AG04450 (cell line): ENCODE data around the gene TWF1. TPM values are rescaled to one million over a fixed set of nuclear protein-coding genes. Genes with fewer than 3 reads are reported as not detected.

Experiments
- CTCF ChIA-PET: fragments of 300-600, 350-600 bp; formaldehyde crosslinking; extraction: SDS; loops from one replicate; lab custom pipeline; 2022; ENCODE audit warnings: antibody characterized with exemption, inconsistent platforms; lab: Charles Lee
- POLR2A ChIA-PET: fragments of 350-600 bp; formaldehyde crosslinking; extraction: SDS; loops from one replicate; lab custom pipeline; 2021; ENCODE audit warnings: antibody characterized with exemption, inconsistent platforms; lab: Yijun Ruan, JAX
- DNase-seq: peaks from one replicate; pipeline ENCODE4 v3.0.0-alpha.2; 2011; ENCODE audit warnings: low read depth, low spot score
- H3K27ac ChIP-seq: one replicate; pipeline ENCODE4 v1.5.1; 2012; ENCODE audit warnings: low read depth, low read length, control low read depth
- H3K27me3 ChIP-seq: one replicate; pipeline ENCODE4 v1.6.0; 2012; ENCODE audit warnings: low read length; ENCODE audit not compliant: control insufficient read depth, insufficient read depth
- H3K4me3 ChIP-seq: 2 replicates; pipeline ENCODE4 v1.5.1; 2011; ENCODE audit warnings: mild to moderate bottlenecking, low read depth, low read length, control low read depth
- H3K9me3 ChIP-seq: 2 replicates; pipeline ENCODE4 v1.5.1; 2012; ENCODE audit warnings: low read length; ENCODE audit not compliant: control insufficient read depth, insufficient read depth
- polyA plus RNA-seq: library from polyadenylated mRNA; depleted of rRNA; stranded (reverse); fragments of >200 nt; gene quantifications from 2 replicates; pipeline ENCODE4 v1.2.3, GENCODE V29; 2011
- TF ChIP-seq, protein P1 (sequence below): IDR thresholded peaks from 2 replicates; pipeline ENCODE4 v1.5.1; 2011; ENCODE audit warnings: low read depth, low read length, control low read depth, inconsistent platforms

TWF1 gene
- polyA plus RNA-seq, 1 experiment: 147 TPM

DNA sequence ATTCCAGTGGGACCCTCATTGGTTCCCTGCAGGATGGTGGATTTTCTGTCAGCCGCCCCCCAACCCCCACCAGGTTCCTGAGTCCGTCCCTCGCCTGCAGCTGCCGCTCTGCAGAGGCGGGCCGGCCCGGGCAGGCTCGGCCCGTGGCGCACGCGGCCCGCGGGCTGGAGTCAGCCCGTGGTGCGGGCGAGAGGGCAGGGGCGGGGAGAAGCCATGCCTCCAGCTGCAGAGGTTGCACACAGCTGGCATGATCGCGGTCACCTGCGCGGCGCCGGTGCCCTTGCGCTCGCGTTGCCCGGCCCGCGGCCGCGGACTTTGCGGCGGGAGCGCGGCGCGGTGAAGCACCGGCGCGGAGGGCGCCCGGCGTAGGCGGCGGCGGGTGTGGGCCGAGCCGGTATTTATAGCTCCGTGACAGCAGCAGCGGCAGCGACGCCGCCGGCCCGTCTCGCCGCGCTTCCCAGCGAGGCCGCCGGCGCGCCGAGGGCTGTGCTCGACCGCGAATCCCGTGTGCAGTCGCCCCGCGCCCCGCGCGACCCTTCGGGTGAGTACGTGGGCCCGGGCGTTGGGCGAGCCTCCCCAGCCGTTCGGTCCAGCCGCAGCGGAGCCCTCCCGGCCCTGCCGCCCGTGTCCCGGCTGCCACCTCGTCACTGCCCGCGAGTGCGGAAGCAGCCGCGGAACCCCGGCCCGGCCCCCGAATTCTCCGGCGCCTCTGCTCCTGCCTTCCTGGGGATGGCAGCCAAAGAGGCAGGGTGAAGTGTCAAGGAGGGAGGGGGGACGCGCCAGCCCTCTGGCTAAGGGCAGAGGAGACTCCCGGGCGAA lies 29.7 kb upstream of the TWF1 start, which contains the start of gene TMEM117:
Gene TMEM117 (plus strand): TSS at position 426 of the 819 bp plus-strand sequence.
- peak within 1 kb of the TSS; percentile 72 for H3K4me3 ChIP-seq
- TF ChIP-seq, protein P1, sequence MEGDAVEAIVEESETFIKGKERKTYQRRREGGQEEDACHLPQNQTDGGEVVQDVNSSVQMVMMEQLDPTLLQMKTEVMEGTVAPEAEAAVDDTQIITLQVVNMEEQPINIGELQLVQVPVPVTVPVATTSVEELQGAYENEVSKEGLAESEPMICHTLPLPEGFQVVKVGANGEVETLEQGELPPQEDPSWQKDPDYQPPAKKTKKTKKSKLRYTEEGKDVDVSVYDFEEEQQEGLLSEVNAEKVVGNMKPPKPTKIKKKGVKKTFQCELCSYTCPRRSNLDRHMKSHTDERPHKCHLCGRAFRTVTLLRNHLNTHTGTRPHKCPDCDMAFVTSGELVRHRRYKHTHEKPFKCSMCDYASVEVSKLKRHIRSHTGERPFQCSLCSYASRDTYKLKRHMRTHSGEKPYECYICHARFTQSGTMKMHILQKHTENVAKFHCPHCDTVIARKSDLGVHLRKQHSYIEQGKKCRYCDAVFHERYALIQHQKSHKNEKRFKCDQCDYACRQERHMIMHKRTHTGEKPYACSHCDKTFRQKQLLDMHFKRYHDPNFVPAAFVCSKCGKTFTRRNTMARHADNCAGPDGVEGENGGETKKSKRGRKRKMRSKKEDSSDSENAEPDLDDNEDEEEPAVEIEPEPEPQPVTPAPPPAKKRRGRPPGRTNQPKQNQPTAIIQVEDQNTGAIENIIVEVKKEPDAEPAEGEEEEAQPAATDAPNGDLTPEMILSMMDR: no peak
- H3K9me3 ChIP-seq: no peaks in the 10 kb centered on the region
- ChIA-PET POLR2A (interaction anchor here (1.1 to 2.3 kb wide), 2 partner anchors 19 to 30 kb away, joined by 3 to 22 read pairs; partner anchors contain the start of gene TWF1), CTCF (interaction anchor here (1.0 to 2.1 kb wide), 2 partner anchors 12 to 47 kb away, joined by 3 to 7 read pairs; no protein-coding TSS in a partner anchor)
- no peaks in the 10 kb centered on the region for H3K27me3 ChIP-seq
- peak within 1 kb of the TSS; percentile 82 for H3K27ac ChIP-seq
- no peak for DNase-seq

DNA sequence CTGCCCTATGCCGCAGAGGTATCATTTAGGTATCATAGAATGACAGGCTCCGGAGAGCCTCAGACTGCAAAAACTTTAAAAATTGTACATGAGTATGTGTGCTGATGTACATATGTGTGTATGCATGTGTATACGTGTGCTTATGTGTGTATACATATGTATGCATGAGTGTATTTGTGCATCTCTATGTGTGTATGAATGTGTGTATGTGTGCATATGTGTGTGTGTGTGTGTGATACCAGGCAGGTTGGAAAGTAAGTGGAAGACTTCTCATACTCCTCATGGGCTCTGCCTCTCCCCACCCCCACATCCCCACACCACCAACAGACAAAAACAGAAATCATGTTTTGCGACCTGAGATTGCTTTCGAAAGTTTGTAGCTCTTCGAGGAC lies 29.1 kb upstream of the TWF1 start:
- no peak overlapping the region for H3K27ac ChIP-seq
- no peaks in the 10 kb centered on the region for H3K9me3 ChIP-seq
- H3K4me3 ChIP-seq: peak overlapping the region; percentile 72
- DNase-seq: no peak
- CTCF ChIA-PET: interaction anchor here (1.0 to 2.1 kb wide), 2 partner anchors 11 to 48 kb away, joined by 3 to 7 read pairs; no protein-coding TSS in a partner anchor
- POLR2A ChIA-PET: interaction anchor here (1.1 to 2.3 kb wide), 2 partner anchors 18 to 29 kb away, joined by 3 to 22 read pairs; partner anchors contain the start of gene TWF1
- TF ChIP-seq, protein P1: no peak
- no peaks in the 10 kb centered on the region for H3K27me3 ChIP-seq

DNA sequence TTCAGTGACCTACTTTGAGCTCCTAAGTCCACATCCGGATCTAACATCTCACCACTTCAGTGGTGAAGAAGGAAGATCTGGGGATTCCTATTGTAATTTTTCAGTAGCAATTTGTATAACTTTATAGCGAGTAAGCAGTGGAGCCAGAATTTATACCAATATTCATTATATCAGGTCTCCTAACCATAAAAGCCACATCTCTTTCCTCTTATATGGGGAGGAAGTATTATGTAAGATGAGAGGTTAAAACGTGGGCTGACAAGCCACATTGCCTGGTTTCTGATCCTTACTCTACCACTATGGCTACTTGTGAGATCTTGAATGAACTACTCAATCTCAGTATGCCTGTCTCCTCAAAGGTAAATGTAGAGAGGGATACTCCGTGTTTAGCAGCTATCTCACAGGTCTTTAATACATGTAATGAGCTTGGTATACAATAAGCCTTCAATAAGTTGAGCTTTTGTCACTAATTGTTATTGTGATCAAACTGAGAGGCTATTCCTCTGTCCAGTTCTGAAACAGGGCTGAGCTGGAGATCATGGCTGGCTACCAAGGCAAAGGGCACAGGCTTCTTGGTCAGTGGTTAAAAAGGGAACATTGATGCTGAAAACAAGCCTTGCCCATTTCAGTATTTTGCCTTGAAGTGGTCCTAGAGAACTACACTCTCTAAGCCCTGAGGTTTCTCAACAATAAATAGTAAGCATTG lies 26.5 kb upstream of the TWF1 start:
- H3K27me3 ChIP-seq: no peaks in the 10 kb centered on the region
- ChIA-PET POLR2A (no interaction called here), CTCF (interaction anchor here (1.3 kb wide), 1 partner anchor 50 kb away, joined by 4 read pairs; no protein-coding TSS in a partner anchor)
- no peaks in the 10 kb centered on the region for H3K9me3 ChIP-seq
- DNase-seq: no peak
- H3K4me3 ChIP-seq: no peak overlapping the region
- no peak overlapping the region for H3K27ac ChIP-seq
- TF ChIP-seq, protein P1: no peak

DNA sequence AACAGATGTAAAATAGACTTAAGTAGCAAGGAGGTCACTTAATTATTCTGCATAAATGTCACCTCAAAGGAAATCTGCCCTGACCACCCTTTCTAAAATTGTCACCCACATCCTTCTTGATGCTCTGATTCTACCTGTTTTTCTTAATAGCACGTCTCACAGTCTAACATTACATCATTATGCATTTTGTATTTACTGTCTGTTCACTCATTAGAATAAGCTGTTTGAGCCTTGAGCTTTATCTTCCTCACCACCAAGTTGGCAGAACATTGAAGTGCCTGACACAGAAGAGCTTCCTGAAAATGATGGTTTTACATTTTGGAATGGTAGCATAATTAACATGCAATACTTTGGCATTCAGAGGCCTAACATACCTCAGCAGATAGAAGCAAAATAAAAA lies 21.0 kb upstream of the TWF1 start:
- Histone ChIP-seq H3K9me3 (no peaks in the 10 kb centered on the region), H3K27me3 (no peaks in the 10 kb centered on the region), H3K4me3 (no peak overlapping the region), H3K27ac (no peak overlapping the region)
- ChIA-PET CTCF (interaction anchor here (2.3 kb wide), 1 partner anchor 55 kb away, joined by 8 read pairs; no protein-coding TSS in a partner anchor), POLR2A (no interaction called here)
- no peak for DNase-seq
- TF ChIP-seq, protein P1: no peak
